Erythroblast (primary cell): ENCODE measurements around the gene ITPK1.

Experiments
- GATA1 ChIP-seq: IDR thresholded peaks from 2 replicates; pipeline ENCODE4 v1.6.1; 2011; ENCODE audit warnings: low read depth, mild to moderate bottlenecking, control low read depth, low read length, moderate library complexity
- POLR2A ChIP-seq: IDR thresholded peaks from 2 replicates; pipeline ENCODE4 v1.6.1; 2011; ENCODE audit warnings: mild to moderate bottlenecking, low read length

- no peak for TF ChIP-seq POLR2A
- TF ChIP-seq GATA1: no peak
Observed at GRCh38 chr14:93037351-93037750, 78.4 kb downstream of the ITPK1 start.
